GM23248 (cell line): ENCODE measurements around the gene TMEM151A.

Source experiments
- EZH2 ChIP-seq: fragments of 200-600 bp; sonication (generic); IDR thresholded peaks from 2 replicates; pipeline ENCODE4 v1.6.1; 2018; ENCODE audit warnings: antibody characterized with exemption, mild to moderate bottlenecking; ENCODE audit not compliant: insufficient read depth, poor library complexity, severe bottlenecking
- EZH2phosphoT487 ChIP-seq: fragments of 200-600 bp; sonication (generic); IDR thresholded peaks from 2 replicates; pipeline ENCODE4 v1.6.1; 2018; ENCODE audit warnings: antibody characterized with exemption, moderate library complexity, mild to moderate bottlenecking, low read depth; ENCODE audit not compliant: insufficient read depth

- TF ChIP-seq EZH2 (no peak), EZH2phosphoT487 (no peak)
Measured at GRCh38 chr11:66312549-66313320, 21.0 kb downstream of the TMEM151A start.
